Testis (tissue), 3 donors: Measurements from ENCODE around the gene ADCK2. TPM values are rescaled to one million over a fixed set of nuclear protein-coding genes. Genes with fewer than 3 reads are reported as not detected.

Experiments used
- DNase-seq: peaks from one replicate; pipeline ENCODE4 v3.0.0-alpha.2; 2019
- H3K27ac ChIP-seq, 2 donors: fragments of 200-600 bp; sonication (generic); one replicate each; pipeline ENCODE4 v1.5.1; 2019
- H3K27me3 ChIP-seq: fragments of 200-600 bp; sonication (generic); one replicate; pipeline ENCODE4 v1.5.1; 2019
- H3K36me3 ChIP-seq: fragments of 200-600 bp; sonication (generic); one replicate; pipeline ENCODE4 v1.5.1; 2017; ENCODE audit warnings: low read depth; ENCODE audit errors: missing control alignments
- H3K4me1 ChIP-seq: fragments of 200-600 bp; sonication (generic); one replicate; pipeline ENCODE4 v1.5.1; 2019
- H3K4me3 ChIP-seq, 2 donors: fragments of 200-600 bp; sonication (generic); one replicate each; pipeline ENCODE4 v1.5.1; 2017 to 2019
- H3K9me3 ChIP-seq: fragments of 200-600 bp; sonication (generic); one replicate; pipeline ENCODE4 v1.5.1; 2017
- POLR2A ChIP-seq: fragments of 450-650 bp; IDR thresholded peaks from one replicate; pipeline ENCODE4 v1.6.1; 2017; ENCODE audit warnings: antibody characterized with exemption, mild to moderate bottlenecking, moderate library complexity
- WGBS, 2 donors: methylation state at CpG; one replicate each; pipeline ENCODE4 v1.1.5; 2018; 5-methylcytosine and 5-hydroxymethylcytosine counted together
- intact Hi-C: fragments of 100-400 bp; cut with DNase I; formaldehyde crosslinking; loops from one replicate; pipeline ENCODE4 v1.15.1; 2023; ENCODE audit warnings: low total_unique reads
- polyA plus RNA-seq: library from polyadenylated mRNA; stranded (reverse); fragments of 350-450 nt; fragmentation: Illumina TruSeq; extraction: RNeasy Lipid Tissue Mini Kit (QIAGEN cat#74804); gene quantifications from one replicate; pipeline ENCODE4 v1.2.3, GENCODE V29; 2014; ENCODE audit warnings: low read depth, low replicate concordance; ENCODE audit not compliant: insufficient read depth
- total RNA-seq, 2 donors: library from RNA; depleted of rRNA; stranded (reverse); fragments of >200 nt; gene quantifications; one replicate each; pipeline ENCODE4 v1.2.3, GENCODE V29; 2016
- TF ChIP-seq, protein P1 (sequence below), 3 experiments: fragments of 450-650 bp in 2 of 3; fragments of 200-600 bp in 1 of 3; sonication (generic) in 1 of 3; IDR thresholded peaks; one replicate each; pipeline ENCODE4 v1.5.1; 2016 to 2019; ENCODE audit warnings: antibody characterized with exemption in 3 of 3, mild to moderate bottlenecking in 2 of 3, moderate library complexity in 1 of 3

ADCK2 gene
- total and polyA plus RNA-seq, 3 donors from 2014 or later, result 12.9 to 21.2 (median 20.4) TPM

DNA sequence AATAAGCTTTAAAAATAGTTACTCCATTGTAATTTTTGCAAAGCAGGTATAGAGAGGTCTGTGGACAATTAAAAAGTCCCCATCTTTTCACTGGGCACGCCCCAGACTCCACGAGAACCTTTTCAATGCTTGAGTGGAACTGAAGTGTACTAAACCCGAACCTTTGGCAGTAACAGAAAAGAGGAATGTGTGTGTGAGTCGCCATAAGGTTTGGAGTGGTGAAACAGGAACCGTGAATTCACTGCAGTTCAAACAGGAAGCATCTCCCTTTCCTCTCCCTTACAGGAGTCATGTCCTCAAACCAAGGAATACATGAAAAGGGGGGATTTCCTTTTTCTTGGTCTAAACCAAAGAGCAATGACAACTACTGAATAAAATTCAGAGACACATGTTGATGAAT lies 47.0 kb downstream of the ADCK2 start:
- no peak for DNase-seq
- H3K27ac ChIP-seq, result no peak overlapping the region
- no peaks in the 10 kb centered on the region for H3K36me3 ChIP-seq
- no peaks in the 10 kb centered on the region for H3K4me1 ChIP-seq
- TF ChIP-seq, protein P1, sequence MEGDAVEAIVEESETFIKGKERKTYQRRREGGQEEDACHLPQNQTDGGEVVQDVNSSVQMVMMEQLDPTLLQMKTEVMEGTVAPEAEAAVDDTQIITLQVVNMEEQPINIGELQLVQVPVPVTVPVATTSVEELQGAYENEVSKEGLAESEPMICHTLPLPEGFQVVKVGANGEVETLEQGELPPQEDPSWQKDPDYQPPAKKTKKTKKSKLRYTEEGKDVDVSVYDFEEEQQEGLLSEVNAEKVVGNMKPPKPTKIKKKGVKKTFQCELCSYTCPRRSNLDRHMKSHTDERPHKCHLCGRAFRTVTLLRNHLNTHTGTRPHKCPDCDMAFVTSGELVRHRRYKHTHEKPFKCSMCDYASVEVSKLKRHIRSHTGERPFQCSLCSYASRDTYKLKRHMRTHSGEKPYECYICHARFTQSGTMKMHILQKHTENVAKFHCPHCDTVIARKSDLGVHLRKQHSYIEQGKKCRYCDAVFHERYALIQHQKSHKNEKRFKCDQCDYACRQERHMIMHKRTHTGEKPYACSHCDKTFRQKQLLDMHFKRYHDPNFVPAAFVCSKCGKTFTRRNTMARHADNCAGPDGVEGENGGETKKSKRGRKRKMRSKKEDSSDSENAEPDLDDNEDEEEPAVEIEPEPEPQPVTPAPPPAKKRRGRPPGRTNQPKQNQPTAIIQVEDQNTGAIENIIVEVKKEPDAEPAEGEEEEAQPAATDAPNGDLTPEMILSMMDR (IDR thresholded peaks at IDR 0.05), result no peak
- TF ChIP-seq POLR2A, result no peak
- no peaks in the 10 kb centered on the region for H3K9me3 ChIP-seq
- no peak overlapping the region for H3K4me3 ChIP-seq
- 64 to 80% methylated on average over 5 of the region's 5 CpGs for WGBS, 2 donors
- intact Hi-C loops, result no loop called here
- H3K27me3 ChIP-seq, result no peaks in the 10 kb centered on the region

GRCh38 chr7:140722254-140722653 lies 49.5 kb downstream of the ADCK2 start:
- Histone ChIP-seq H3K4me3 (no peak overlapping the region), H3K36me3 (no peaks in the 10 kb centered on the region), H3K27me3 (no peaks in the 10 kb centered on the region), H3K27ac (no peak overlapping the region), H3K4me1 (no peaks in the 10 kb centered on the region), H3K9me3 (no peaks in the 10 kb centered on the region)
- intact Hi-C loops, result no loop called here
- TF ChIP-seq, protein P1 (IDR thresholded peaks at IDR 0.05), result no peak
- TF ChIP-seq POLR2A, result no peak
- DNase-seq, result no peak
- 77 to 90% methylated on average over 1 of the region's 1 CpG for WGBS, 2 donors

DNA sequence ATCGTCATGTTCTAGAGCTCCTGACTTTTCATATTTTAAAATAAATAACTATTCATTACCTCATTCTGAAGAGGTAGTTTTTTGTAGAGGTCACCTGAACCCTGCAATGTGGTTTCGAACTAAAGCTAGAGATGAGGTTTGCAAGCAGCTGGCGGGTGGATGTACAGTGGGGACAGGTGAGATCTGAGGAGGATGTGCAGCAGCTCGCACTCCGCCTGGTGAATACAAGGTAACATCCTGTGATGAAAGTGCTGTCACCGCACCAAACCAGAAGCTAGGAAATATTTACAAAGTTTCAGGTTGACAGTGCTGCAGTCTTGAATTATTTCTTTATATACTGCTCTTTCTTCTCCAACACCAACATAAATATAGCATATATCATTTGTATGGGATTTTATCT lies 50.3 kb downstream of the ADCK2 start:
- Histone ChIP-seq H3K27ac (no peak overlapping the region), H3K36me3 (no peaks in the 10 kb centered on the region), H3K4me3 (no peak overlapping the region), H3K27me3 (no peaks in the 10 kb centered on the region), H3K4me1 (no peaks in the 10 kb centered on the region), H3K9me3 (no peaks in the 10 kb centered on the region)
- intact Hi-C loops, result no loop called here
- 88 to 94% methylated on average over 6 of the region's 6 CpGs for WGBS, 2 donors
- TF ChIP-seq, protein P1 (IDR thresholded peaks at IDR 0.05), result no peak
- no peak for TF ChIP-seq POLR2A
- no peak for DNase-seq

DNA sequence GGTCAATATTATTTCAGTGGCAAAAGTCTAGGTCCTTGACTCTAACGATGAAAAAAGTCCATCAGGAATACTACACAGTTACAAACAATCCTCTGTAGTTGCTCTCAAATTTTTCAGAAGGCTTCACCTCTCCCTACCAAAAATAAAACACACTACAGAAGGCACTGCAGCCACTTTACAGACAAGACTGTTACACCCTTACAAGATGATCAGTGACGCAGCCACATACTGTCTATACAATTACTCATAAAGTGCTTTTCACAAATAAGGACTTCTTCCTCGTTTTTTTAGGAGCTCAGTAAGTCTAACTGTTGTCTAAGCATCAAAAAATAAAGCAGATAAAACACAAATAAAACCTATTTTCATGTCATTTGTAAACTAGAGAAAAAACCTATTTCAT lies 50.8 kb downstream of the ADCK2 start:
- H3K4me1 ChIP-seq, result no peaks in the 10 kb centered on the region
- H3K27ac ChIP-seq, result no peak overlapping the region
- DNase-seq, result no peak
- intact Hi-C loops, result no loop called here
- no peaks in the 10 kb centered on the region for H3K9me3 ChIP-seq
- no peaks in the 10 kb centered on the region for H3K36me3 ChIP-seq
- 84 to 86% methylated on average over 3 of the region's 3 CpGs for WGBS, 2 donors
- TF ChIP-seq, protein P1 (IDR thresholded peaks at IDR 0.05), result no peak
- no peak for TF ChIP-seq POLR2A
- no peaks in the 10 kb centered on the region for H3K27me3 ChIP-seq
- no peak overlapping the region for H3K4me3 ChIP-seq

- TF ChIP-seq POLR2A, result no peak
- TF ChIP-seq, protein P1 (IDR thresholded peaks at IDR 0.05), result no peak
- Histone ChIP-seq H3K4me1 (no peaks in the 10 kb centered on the region), H3K4me3 (no peak overlapping the region), H3K27me3 (no peaks in the 10 kb centered on the region), H3K36me3 (no peaks in the 10 kb centered on the region), H3K9me3 (no peaks in the 10 kb centered on the region), H3K27ac (no peak overlapping the region)
- no peak for DNase-seq
- intact Hi-C loops, result no loop called here
- WGBS, 2 donors, result 100% methylated on average over 1 of the region's 1 CpG
Observed at GRCh38 chr7:140724706-140725105, 52.0 kb downstream of the ADCK2 start.
